HG03139 (cell line): ENCODE results near the gene SERPINB11.
A peak's percentile ranks its signal among the peaks of the same experiment; 100 is the strongest.
"Not testable (repeated sequence)": the region's sequence is repeated elsewhere in the genome, so short reads cannot be mapped to it uniquely, and the experiment has no call there.

Source experiments
- ATAC-seq: cut with Tn5 transposase; IDR thresholded peaks from one replicate; pipeline ENCODE4 v1.9.1; 2021; ENCODE audit not compliant: unreplicated experiment

The SERPINB11 gene, protein sequence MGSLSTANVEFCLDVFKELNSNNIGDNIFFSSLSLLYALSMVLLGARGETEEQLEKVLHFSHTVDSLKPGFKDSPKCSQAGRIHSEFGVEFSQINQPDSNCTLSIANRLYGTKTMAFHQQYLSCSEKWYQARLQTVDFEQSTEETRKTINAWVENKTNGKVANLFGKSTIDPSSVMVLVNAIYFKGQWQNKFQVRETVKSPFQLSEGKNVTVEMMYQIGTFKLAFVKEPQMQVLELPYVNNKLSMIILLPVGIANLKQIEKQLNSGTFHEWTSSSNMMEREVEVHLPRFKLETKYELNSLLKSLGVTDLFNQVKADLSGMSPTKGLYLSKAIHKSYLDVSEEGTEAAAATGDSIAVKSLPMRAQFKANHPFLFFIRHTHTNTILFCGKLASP

DNA sequence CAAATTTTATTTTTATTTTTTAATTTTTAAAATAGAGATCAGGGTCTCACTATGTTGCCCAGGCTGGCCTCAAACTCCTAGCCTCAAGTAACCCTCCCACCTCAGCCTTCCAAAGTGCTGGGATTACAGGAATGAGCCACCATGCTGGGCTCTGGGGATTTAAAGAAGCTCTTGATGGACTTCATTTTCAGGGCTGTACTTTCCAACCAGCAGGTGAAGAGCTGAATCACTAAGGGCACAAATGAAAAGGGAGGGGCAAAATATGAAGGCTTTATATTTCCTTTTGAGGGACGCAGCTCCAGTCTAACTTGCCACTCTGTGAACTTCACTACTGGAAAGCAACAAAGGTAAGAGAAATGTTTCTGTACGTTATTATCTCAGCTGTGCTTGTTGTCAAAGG is at the start of gene SERPINB11:
Gene SERPINB11, plus strand, starts transcription at position 301 of the 400 bp plus-strand sequence. CDS start 7,234 bp downstream, outside the sequence.
- no peak for ATAC-seq

DNA sequence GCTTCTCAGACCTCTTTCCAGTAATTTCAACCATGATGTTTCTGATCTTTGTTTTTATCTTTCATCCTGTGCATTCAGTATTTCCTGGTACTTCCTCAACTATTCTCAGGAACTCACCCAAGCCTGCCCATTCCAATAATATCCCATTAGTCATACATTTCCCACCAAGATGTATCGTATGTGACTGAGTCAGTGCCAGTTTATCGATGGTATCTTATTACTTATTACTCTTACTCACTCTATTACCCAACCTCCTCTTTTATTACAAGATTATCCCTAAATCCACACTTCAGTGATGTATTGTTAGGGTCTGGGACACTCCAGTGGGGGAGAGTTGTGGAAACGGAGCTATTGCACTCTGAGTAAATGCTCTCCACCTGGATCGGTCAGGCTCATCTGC is 43.8 kb upstream of the SERPINB11 start:
- ATAC-seq: not testable (repeated sequence)

DNA sequence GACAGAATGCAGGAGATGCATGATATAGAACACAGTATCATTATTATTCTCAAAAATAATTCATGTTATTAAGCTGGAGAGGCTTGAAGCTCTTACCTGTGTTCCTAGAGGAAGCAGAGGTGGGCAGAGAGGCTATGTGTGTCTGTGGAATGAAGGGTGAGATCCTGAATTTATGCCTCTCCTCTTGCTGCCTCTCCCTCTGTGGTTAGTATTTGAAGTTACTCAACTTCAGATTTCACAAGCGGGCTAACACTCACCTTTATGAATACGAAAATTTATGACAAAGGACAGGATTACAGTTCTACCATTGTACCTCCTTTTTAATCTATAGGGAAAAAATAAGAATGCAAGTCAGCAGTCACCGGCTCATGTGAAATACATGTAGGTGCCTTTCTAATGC is 41.0 kb upstream of the SERPINB11 start, which contains the start of gene SERPINB3:
Gene SERPINB3, minus strand, starts transcription at position 144 of the 400 bp plus-strand sequence. CDS start 677 bp downstream, outside the sequence.
- ATAC-seq: not testable (repeated sequence)

DNA sequence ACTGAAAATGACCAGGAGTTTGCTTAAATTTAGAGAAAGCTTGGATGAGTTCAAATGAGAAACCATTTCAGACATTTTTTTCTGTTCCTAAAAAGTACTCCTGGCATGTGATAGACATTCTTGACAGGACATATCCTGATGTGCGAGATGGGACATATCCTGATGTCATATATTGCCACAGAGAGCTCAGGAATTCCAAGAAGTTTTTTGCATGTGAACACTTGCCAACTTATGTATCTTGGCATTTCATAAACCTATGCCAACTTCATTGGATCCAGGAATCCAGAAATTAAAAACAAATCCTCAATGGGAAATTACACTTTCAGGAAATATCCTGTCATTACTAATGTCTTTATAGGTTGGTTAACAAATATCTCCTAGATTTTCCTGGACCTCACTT is 38.2 kb upstream of the SERPINB11 start:
- ATAC-seq: no peak

DNA sequence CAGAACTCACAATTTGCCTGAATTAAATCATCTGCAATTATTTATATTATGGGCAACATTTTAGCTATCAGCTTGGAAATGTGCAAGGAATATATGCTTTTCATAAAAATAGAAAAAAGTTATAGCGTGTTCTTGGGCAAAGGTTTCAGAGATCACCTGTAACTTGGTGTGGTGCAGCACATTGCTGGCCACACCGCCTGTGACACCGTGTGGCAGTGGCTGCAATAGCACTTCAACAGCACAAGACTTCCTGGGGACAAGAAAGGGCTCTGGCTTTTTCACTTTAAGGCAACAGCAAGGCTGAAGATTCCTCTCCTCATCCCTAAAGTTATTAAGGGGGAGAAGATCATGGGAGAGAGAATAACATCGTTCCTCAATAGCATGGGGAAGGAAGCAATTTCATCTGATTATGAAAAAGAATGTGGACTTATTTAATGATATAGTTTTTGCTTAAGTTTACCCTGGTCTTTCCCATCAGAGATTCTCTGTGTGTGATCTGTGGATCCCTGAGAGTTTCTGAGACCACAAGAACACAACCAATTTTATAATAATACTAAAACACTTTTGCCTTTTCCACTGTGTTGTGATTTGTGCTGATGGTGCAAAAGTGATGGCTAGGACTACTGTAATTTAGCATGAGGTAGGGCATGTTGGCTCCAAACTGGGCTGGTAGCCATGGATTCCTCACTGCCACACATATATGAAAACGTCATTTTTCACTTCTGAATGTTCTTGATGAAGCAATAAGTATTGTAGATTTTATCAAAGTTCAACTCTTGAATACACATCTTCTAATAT is 26.0 kb upstream of the SERPINB11 start:
- peak; percentile 90 for ATAC-seq

DNA sequence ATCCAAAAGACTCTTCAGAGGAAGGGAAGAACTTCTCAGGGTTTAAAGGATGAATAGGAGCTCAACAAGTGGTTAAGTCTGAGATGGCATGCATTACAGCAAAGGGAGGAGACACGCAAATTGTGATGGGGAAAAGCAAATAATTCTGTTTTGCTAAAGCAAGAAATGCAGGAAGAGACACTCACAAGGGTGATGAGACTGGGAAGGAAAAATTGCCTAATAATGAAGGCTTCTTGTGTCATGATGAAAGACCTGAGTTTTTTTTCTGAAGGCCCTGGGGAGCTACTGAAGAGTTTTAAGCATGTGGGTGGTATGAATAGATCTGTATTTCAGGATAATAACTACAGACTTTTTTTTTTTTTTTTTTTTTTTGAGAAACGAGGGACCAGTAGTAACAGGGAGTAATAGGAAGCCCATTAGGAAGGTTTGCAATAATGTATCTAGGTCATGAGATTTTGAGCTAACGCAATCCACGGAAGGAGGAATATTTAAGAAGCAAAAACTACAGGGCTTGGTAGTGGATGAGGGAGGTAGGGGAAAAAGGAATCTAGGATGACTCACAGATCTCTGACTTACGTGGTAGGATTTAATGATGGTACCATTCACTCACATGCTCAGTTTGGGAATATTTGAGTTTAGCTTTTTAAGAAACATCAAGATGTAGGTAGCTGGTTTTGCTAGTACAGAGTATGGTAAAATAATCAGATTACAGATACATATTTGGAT is 25.1 kb upstream of the SERPINB11 start:
- no peak for ATAC-seq

DNA sequence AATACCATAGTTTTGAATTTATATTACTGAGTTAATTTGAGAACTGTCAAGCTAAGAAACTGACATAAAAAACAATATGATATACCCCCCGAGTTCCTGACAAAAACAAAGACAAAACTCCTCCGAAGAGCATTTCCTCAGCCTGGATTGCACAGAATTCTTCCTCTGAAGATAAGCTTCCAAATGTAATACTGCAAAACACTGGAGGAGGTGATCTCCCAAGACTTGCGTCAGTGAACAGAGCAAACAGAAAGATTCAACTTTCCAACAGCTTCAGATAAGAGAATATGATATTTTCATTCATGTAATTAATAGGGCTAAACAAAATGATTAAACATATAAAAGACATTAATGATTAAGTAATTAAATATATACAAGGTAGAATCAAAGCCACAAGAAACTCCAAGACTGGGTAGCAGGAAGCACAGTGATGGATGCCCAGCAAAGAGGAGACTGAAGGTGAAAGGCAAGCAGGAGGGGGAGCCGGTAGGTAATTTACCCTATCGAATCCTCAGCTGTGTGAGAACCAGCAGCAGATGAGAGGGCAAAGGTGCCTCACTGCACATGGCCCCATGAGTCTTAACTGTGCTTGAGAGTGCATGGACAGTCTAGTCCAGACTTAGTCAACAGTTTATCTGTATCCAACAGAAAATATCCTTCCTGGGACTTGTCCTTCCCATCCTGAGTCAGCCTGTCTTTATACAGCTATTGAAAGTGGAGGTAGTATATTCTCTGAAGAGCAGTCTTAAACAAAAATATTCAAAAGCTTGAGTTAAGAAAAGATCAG is 22.7 kb upstream of the SERPINB11 start:
- no peak for ATAC-seq

DNA sequence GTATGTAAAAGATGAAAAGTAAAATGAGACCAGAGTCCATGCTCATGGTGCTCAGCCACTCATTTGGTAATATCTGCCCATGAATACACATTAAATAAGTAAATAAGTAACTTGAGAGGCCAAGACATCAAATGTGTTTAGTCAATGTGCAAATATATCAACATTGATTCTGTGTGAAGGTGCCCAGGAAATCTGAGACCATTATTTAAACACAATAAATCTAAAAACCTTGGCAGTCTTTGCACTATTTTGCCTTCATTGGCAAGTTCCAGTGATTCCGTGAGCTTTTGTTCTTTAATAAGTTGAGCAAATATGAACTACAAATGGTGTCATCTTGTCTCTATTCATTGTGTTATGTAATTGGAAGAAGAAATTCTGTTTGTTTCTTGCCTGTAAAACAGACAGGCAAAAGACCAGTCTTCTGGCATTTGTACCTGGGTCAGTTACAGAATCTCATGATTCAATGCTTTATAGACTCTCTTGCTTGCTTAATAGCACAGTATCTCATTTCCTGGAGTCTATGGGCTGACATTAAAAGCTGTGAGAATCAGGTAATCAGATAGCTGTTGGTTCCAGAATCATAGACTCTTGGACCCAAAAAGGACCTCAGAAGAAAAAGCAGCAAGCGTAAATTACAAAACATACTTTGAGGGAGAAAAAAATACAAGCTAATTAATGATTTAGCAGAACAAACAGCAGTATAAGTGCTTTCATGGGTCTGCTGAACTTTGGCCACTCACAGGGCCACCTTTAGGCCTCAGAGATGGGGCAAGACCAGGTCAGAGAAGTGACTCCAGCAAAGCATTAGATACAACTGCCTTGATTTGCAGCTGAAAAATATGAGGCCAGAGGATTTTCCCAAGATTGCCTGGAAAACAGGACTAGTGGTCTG is 21.1 kb upstream of the SERPINB11 start:
- ATAC-seq: no peak

DNA sequence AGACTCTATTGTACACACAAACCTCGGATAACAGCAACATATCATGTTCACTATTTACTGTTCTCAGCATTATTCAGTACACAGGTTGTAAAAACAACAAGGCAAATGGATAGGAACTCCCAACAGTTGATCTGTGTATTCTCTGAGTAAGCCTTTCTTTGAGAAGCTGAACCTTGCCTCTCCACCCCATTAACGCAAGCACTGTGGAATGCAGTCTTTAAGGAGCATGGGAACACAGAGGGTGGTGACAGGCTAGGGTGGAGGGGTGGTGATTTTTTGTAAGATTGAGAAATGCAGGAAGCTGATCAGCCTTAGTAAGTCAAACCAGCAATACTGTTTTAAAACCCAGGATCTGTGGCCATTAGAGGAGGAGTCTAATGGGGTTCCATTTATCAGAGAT is 19.6 kb upstream of the SERPINB11 start:
- ATAC-seq: no peak

DNA sequence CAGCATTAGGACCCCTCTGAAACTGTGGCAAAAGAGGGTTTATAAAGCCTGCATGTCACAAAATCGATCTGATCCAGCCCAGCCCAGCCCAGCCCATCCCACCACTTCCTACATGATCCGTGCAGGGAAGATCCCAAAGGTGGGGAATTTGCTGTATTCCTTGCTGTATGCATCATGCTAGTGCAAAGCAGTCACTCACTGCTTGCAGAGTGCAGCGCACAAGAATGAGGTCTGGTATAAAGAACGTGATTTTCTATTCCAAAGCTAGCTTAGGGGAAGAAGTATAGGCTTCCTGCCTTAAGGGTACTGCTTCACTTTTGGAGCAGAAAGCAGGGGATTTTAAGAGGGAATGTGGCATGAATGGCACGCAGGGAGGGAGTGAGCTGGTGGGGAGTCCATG is 18.9 kb upstream of the SERPINB11 start:
- ATAC-seq: no peak

DNA sequence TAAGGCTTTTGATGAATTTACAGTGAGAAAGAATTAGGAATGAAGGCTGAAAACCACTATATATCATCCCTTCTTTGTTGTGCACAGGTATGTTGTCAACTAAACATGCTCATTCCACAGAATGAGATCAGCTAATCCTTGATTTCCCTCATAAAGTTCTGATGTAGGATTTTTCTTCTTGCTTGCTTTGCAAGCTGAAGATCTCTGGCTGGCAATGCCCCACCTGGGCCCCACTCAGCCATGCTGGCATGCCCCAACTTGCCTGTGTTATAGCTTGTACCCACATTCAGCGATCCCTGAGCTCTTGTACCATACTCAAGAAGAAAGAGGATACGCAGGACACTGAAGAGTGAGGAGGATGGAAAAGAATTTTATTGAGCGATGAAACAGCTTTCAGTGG is 18.0 kb upstream of the SERPINB11 start:
- ATAC-seq: no peak

DNA sequence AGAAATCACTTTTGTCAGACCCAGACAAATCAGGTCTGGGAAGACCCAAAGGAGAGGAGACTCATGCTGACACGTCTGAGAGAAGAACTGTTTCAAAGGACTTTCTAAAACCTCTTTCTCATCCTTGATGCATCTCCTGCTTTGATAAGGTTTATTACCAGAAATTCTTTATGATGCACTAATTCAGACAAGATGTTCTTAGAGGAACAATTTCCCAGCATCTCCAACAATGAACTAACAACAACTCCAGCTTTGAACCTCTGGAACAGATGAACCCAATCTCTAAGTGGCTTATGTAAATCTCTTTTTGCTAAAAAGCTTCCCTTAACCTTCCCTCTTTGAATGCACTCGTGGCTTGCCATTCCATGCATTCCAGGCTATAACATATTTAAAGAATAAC is 15.9 kb upstream of the SERPINB11 start:
- no peak for ATAC-seq

DNA sequence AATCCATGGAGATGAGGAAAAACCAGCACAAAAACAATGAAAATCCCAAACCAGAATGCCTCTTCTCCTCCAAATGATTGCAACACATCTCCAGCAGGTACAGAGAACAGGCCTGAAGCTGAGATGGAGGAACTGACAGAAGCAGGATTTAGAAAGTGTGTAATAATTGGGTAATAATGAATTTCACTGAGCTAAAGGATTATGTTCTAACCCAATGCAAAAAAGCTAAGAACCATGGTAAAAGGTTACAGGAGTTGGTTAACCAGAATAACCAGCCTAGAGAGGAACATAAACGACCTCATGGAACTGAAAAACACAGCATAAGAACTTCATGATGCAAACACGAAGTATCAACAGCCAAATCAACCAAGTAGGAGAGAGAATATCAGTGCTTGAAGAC is 13.7 kb upstream of the SERPINB11 start:
- no peak for ATAC-seq

DNA sequence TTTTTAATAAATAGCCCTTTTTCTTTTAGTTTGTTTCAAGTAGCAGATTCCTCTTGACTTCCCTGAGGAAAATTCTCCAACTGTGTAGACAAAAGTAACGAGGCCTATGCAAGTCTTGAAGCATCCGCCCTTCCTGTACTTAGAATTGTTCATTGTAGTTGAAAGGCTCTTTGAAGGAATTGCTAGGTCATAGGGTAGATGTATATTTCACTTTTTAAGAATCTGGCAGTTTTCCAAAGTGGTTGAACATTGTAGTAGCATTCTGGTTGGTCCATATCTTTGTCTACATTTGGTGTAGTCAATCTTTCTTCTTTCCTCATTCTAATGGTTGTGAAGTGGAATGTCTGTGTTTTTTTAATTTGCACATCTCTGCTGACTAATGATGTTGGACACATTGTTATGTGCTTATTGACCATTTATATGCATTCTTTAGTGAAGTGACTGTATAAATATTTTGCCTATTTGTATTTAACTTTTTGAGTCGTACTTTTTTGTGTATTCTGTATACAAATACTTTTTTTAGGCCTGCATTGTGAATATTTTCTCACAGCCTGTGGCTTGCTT is 5.6 kb upstream of the SERPINB11 start:
- ATAC-seq: no peak

DNA sequence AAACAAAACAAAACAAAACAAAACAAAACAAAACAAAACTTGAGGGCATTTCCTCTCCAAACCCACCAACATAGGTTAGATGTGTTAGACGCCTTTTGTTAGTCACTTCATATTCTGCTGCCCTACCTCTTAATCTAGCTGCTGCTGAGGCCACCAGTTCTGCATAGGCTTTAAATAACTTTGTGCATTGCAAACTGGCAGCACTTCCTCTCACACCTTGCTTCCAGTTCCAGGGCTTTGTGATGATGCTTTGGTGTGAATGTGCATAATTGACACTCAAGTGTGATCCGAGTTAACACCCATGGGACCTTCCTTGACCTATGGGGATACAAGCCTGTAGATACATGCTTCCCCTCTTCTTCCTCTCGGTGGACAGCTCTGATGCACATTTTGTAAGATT is 2.3 kb upstream of the SERPINB11 start:
- no peak for ATAC-seq

DNA sequence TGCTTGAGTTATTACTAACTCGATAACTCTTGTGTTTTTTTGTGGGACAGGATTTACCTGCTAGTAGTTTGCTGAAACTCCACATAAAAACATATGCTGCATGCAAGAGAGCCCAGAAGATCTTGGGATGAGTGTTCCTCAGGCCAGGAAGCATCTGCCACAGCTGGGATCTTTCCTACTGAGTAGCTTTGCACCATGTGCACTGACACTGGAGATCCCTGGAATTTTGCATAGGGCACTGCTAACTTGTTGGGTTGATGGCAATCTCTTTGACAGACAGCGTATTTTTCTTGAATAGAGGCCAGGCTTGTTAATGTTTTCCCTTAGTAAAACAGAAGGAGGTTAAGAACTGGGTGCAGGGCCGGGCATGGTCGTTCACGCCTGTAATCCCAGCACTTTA is 808 bp upstream of the SERPINB11 start:
- no peak for ATAC-seq

DNA sequence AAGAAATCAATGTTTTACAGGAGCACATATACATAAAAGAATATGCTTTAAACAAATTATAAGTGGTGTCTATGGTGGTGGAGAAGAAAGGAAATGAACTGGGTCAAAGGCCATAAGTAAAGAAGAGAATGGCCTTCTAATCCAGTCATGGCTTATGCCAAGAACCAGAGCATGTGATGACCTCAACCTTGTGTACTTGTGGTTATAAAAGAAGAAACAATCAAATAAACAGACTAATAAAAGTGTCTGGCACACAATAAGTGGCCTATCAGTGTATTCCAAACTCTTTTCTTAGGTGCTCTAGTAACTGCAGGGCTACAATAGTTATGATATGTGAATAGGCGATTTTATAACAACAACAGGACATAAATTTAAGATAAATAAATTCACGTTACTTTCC is 2.6 kb downstream of the SERPINB11 start:
- ATAC-seq: no peak

DNA sequence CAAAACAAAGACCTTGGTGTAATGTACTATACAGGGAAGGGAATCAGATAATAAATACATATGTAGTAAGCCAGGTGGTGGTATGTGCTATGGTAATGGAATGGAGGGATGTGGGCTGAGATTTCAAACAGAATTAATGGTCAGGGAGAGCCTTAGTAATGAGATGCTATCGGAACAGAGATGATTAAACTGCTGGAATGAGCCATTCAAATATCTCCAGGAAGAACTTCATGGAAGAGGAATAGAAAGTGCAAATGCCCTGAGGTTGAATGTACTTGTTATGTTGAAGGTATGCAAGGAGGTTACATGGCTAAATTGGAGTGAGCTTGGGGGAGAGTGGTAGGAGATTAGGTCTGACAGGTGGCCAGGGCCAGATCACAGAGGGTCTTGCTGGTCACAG is 5.1 kb downstream of the SERPINB11 start:
- ATAC-seq: no peak

DNA sequence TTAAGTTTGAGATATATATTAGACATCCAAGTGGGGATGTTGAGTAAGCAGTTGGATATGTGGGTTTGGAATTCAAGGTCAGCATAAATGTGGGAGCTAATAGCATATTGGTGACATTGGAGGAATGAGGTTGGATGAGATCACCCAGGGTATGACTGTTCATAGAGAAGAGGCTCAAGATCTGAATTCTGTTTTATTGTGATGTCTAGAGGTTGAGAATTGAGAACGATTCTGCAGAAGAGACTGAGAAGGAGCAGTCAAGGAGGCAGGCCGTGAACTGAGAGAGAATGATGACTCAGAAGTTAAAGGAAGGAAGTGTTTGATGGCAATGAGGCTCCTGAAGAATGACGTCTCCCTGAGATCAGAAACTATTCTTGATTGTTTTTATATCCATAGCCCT is 5.9 kb downstream of the SERPINB11 start:
- no peak for ATAC-seq
